Stomach smooth muscle (tissue), 2 donors: ENCODE results near the gene TBX21.
"Not testable (repeated sequence)": the region's sequence is repeated elsewhere in the genome, so short reads cannot be mapped to it uniquely, and the experiment has no call there.

Experiments used
- H3K27ac ChIP-seq: one replicate; pipeline ENCODE4 v1.7.0; 2013; ENCODE audit warnings: mild to moderate bottlenecking, low read length, inconsistent platforms
- H3K27me3 ChIP-seq, 2 donors: one replicate each; pipeline ENCODE4 v1.7.0; 2013; ENCODE audit warnings: low read length in 2 of 2; ENCODE audit not compliant: insufficient read depth in 2 of 2, control insufficient read depth in 1 of 2
- H3K36me3 ChIP-seq, 2 donors: one replicate each; pipeline ENCODE4 v1.7.0; 2013; ENCODE audit warnings: low read length in 2 of 2; ENCODE audit not compliant: control insufficient read depth in 2 of 2, insufficient read depth in 2 of 2
- H3K4me1 ChIP-seq: one replicate; pipeline ENCODE4 v1.7.0; 2013; ENCODE audit warnings: low read length; ENCODE audit not compliant: control insufficient read depth, insufficient read depth
- H3K4me3 ChIP-seq, 2 donors: one replicate each; pipeline ENCODE4 v1.7.0; 2013; ENCODE audit warnings: low read length in 2 of 2
- H3K9ac ChIP-seq, 2 donors: one replicate each; pipeline ENCODE4 v1.7.0; 2013; ENCODE audit warnings: low read length in 2 of 2, mild to moderate bottlenecking in 1 of 2
- H3K9me3 ChIP-seq, 2 donors: one replicate each; pipeline ENCODE4 v1.7.0; 2013; ENCODE audit warnings: low read length in 2 of 2; ENCODE audit not compliant: control insufficient read depth in 2 of 2
- donor health status: healthy.
- donor health status: Pancreatic carcinoma.

The TBX21 gene

DNA sequence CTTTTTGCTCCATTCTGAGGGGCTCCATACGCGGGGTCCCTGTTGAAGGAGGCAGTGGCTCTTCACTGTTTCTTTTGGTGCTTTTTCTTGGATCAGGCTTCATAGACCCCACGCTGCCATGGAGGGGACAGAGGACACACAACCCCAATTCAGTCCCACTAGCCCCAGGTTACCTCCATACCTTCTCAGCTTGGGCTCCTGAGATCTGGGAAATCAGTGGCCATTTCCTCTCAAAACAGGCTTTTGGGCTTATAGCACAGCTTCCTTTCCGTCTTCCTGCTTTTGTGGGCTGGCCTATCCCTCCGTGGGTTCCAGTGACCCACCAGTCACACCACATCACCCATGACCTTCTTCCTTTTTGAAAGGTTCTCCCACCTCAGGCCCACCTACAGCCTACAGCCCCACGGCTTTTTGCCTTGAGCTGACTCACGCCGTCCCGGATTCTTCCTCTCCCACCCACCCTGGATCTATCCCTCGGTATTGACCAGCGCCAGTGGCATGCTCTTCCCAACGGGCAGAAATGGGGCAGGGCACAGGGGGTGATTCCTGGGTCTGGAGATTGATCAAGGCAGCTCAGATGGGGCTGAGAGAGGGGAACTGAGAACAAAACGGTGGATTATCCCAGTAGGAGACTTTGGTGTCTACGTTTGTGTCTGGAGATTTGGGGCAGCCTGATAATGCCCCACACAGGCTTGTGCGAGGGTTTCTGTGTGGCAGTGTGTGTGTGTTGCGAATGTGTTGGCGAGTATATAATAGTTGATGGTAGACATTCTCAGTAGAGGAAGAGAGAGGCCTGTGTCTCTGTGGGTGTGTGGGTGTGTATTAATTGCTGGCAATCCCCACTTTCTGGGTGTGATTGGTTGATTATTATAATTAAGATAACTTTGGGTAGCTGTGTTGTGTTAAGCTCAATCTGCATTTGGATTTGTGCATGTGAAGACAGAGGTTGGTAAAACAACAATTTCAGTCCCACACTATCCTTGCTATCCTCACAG is 3.8 kb downstream of the TBX21 start:
- Histone ChIP-seq H3K27ac (no peak overlapping the region), H3K4me1 (peaks cover 7% of the 10 kb centered on the region), H3K9me3 (no peaks in the 10 kb centered on the region), H3K27me3 (peaks cover 31 to 44% of the 10 kb centered on the region in 2 donors), H3K9ac (no peak overlapping the region), H3K4me3 (no peak overlapping the region), H3K36me3 (no peaks in the 10 kb centered on the region)

DNA sequence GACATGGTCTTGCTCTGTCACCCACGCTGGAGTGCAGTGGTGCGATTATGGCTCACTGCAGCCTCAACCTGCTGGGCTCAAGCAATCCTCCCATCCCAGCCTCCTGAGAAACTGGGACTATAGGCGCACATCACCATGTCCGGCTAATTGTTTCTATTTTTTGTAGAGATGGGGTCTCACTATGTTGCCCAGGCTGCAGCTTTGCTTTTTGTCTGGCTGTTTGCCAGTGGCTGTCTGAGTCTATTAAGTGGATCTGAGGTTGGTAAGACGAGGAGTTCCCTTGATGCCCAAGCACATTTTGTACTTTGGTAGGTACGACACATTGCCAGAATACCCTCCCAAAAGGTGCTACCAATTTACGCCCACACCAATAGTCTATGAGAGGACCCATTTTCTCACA is 5.1 kb downstream of the TBX21 start:
- H3K27ac ChIP-seq = no peak overlapping the region
- no peaks in the 10 kb centered on the region for H3K36me3 ChIP-seq
- peaks cover 7% of the 10 kb centered on the region for H3K4me1 ChIP-seq
- H3K4me3 ChIP-seq = no peak overlapping the region
- peaks cover 29 to 35% of the 10 kb centered on the region in 2 donors for H3K27me3 ChIP-seq
- no peaks in the 10 kb centered on the region for H3K9me3 ChIP-seq
- no peak overlapping the region for H3K9ac ChIP-seq

DNA sequence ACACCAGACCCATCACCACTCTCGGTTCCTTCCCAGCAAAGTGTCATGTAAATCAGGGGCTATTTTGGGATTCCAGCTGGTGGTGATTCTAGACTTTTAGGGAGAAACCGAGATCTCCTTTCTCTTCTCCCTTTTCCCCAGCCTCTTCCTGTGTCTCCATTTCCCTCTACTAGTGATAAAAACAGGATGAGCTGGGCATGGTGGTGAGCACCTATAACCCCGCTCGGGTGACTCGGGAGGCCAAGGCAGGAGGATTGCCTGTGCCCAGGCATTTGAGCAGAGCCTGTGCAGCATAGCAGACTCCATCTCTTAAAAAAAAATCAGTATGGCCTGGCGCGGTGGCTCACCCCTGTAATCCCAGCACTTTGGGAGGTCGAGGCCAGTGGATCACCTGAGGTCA is 6.1 kb downstream of the TBX21 start:
- Histone ChIP-seq H3K9me3 (no peaks in the 10 kb centered on the region), H3K4me1 (no peaks in the 10 kb centered on the region), H3K9ac (no peak overlapping the region), H3K27ac (no peak overlapping the region), H3K36me3 (no peaks in the 10 kb centered on the region), H3K27me3 (peaks cover 30 to 31% of the 10 kb centered on the region in 2 donors), H3K4me3 (no peak overlapping the region)

DNA sequence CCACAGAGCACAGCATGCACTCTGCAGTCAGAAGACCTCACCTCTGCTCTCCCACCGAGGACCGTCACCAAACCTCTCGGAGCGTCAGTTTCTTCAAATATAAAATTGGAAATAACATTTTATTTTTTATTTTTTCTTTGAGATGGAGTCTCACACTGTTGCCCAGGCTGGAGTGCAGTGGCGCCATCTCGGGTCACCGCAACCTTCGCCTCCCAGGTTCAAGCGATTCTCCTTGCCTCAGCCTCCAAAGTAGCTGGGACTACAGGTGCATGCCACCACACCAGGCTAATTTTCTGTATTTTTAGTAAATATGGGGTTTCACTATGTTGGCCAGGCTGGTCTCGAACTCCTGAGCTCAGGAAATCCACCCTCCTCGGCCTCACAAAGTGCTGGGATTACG is 6.9 kb downstream of the TBX21 start:
- H3K27me3 ChIP-seq = peaks cover 29 to 33% of the 10 kb centered on the region in 2 donors

DNA sequence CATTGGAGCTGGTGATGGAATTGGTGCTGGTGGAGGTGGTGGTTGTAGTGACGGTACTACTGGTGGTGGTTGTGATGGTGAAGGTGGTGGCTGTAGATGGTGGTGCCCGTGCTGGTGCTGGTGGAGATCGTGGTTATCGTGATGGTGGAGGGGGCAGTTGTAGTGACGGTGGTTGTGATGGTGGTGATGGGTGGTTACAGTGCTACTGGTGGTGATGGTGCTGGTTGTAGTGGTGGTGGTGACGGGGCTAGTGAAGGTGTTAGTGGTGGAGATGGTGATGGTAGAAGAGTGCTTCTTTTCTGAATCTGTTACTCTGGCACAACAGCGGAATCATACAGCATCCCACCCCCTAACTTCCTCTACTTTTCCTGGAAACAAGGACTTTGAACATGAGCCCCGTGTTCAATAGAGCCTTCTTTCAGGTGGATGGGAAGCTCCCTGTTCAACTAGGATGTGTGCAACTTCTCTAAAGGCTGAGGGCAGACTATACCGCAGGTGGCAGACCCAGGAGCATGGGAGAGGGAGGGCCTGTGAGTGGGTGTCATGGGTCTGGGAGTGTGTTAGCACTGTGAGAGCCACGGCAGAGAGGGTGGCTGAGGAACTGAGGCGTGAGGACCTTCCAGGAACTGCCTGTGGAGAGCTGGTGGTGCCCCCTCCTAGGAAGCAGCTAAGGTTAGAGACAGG is 8.2 kb downstream of the TBX21 start:
- peaks cover 25 to 36% of the 10 kb centered on the region in 2 donors for H3K27me3 ChIP-seq
- no peak overlapping the region for H3K4me3 ChIP-seq
- H3K4me1 ChIP-seq = no peaks in the 10 kb centered on the region
- H3K36me3 ChIP-seq = no peaks in the 10 kb centered on the region
- no peak overlapping the region for H3K27ac ChIP-seq
- H3K9me3 ChIP-seq = no peaks in the 10 kb centered on the region
- no peak overlapping the region for H3K9ac ChIP-seq

More for the DNA sequence above, 6.9 kb downstream of the TBX21 start:
- H3K9me3 ChIP-seq, H3K27ac ChIP-seq, H3K4me3 ChIP-seq, H3K9ac ChIP-seq, H3K36me3 ChIP-seq, H3K4me1 ChIP-seq: not testable (repeated sequence)

DNA sequence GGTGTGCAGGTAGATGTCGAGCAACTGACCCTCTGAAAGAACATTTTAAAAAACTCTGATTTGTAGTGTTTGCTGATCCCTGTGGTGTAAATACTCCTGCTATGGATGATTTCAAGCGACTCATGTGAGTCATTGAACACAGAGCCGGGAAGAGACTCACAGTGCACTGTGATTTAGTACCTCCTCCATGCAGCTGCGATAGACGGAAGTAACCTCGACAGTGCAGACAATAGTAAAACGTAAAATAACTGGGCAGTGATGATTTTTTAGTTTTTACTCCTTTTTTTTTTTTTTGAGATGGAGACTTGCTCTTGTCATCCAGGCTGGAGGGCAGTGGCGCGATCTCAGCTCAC is 8.7 kb downstream of the TBX21 start:
- Histone ChIP-seq H3K27ac (no peak overlapping the region), H3K9ac (no peak overlapping the region), H3K36me3 (no peaks in the 10 kb centered on the region), H3K4me3 (no peak overlapping the region), H3K27me3 (peaks cover 25 to 34% of the 10 kb centered on the region in 2 donors), H3K9me3 (no peaks in the 10 kb centered on the region), H3K4me1 (no peaks in the 10 kb centered on the region)

DNA sequence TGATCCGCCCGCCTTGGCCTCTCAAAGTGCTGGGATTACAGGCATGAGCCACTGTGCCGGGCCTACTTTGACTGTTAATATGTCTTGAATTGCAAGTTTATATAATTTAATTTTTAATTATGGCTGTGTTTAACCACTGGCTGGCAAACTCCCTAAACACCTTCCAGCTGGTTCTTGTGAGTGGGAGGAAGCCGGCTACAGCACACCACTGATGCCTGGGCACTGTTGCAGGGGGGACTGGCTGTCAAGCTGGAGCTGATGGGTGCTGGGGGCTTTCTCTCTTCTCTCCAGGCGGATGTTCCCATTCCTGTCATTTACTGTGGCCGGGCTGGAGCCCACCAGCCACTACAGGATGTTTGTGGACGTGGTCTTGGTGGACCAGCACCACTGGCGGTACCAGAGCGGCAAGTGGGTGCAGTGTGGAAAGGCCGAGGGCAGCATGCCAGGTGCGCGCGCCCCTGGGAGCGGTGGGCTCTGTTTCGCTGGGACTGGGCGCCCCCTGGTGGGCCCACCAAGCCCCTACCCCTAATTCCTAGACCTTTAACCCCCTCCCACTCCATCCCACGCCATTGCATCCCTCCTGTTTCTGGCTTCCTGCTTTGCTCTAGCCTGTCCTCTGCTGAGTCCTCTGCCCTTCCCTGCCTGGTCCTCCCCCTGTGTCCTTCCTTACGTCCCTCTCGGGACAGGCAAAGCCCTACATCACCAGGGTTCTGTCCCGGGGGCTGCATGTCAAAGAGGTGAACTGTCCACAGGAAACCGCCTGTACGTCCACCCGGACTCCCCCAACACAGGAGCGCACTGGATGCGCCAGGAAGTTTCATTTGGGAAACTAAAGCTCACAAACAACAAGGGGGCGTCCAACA is 9.5 kb downstream of the TBX21 start:
- no peaks in the 10 kb centered on the region for H3K36me3 ChIP-seq
- no peaks in the 10 kb centered on the region for H3K9me3 ChIP-seq
- no peak overlapping the region for H3K9ac ChIP-seq
- peaks cover 22 to 34% of the 10 kb centered on the region in 2 donors for H3K27me3 ChIP-seq
- no peaks in the 10 kb centered on the region for H3K4me1 ChIP-seq
- no peak overlapping the region for H3K4me3 ChIP-seq
- H3K27ac ChIP-seq = no peak overlapping the region

DNA sequence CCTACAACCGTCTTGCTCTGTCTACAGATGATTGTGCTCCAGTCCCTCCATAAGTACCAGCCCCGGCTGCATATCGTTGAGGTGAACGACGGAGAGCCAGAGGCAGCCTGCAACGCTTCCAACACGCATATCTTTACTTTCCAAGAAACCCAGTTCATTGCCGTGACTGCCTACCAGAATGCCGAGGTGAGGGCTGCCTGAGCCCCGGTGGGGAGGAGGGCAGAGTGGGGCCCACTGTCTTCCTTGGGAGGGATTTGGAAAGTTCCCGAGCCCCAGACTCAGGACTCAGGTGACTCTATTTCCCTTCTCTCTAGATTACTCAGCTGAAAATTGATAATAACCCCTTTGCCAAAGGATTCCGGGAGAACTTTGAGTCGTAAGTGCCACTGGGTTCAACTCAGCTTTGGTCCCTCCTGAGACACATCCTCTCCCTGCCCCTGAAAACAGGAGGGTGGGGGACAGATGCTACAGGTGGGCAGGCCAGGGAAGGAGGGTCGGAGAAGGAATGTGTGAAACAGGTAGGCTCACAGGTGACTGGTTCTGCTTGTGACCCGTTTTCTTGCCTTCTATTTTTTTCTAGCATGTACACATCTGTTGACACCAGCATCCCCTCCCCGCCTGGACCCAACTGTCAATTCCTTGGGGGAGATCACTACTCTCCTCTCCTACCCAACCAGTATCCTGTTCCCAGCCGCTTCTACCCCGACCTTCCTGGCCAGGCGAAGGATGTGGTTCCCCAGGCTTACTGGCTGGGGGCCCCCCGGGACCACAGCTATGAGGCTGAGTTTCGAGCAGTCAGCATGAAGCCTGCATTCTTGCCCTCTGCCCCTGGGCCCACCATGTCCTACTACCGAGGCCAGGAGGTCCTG is 11.4 kb downstream of the TBX21 start:
- Histone ChIP-seq H3K4me1 (no peaks in the 10 kb centered on the region), H3K9me3 (no peaks in the 10 kb centered on the region), H3K4me3 (no peak overlapping the region), H3K9ac (no peak overlapping the region), H3K36me3 (no peaks in the 10 kb centered on the region), H3K27ac (no peak overlapping the region), H3K27me3 (peaks cover 22 to 32% of the 10 kb centered on the region in 2 donors)

DNA sequence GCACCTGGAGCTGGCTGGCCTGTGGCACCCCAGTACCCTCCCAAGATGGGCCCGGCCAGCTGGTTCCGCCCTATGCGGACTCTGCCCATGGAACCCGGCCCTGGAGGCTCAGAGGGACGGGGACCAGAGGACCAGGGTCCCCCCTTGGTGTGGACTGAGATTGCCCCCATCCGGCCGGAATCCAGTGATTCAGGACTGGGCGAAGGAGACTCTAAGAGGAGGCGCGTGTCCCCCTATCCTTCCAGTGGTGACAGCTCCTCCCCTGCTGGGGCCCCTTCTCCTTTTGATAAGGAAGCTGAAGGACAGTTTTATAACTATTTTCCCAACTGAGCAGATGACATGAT is 12.0 kb downstream of the TBX21 start:
- H3K9me3 ChIP-seq = no peaks in the 10 kb centered on the region
- no peaks in the 10 kb centered on the region for H3K4me1 ChIP-seq
- H3K27me3 ChIP-seq = peaks cover 22 to 32% of the 10 kb centered on the region in 2 donors
- H3K27ac ChIP-seq = no peak overlapping the region
- no peaks in the 10 kb centered on the region for H3K36me3 ChIP-seq
- no peak overlapping the region for H3K4me3 ChIP-seq
- H3K9ac ChIP-seq = no peak overlapping the region

DNA sequence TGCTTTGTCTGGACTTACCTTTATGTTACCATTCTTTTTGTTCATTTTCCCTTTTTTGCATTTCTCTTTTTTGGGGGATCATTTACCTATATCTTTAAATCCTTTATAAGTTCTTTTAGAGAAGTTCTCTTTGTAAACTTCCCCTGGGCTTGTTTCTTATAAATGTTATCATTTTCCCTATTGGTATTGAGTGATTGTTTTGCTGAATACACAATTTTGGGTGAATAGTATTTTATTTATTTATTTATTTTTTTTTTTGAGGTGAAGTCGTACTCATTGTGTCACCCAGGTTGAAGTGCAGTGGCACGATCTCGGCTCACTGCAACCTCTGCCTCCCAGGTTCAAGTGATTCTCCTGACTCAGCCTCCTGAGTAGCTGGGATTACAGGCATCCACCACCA is 18.4 kb downstream of the TBX21 start:
- Histone ChIP-seq H3K4me3 (no peak overlapping the region), H3K9ac (no peak overlapping the region), H3K4me1 (no peaks in the 10 kb centered on the region), H3K27me3 (peaks cover 2 to 3% of the 10 kb centered on the region in 2 donors), H3K27ac (no peak overlapping the region), H3K9me3 (no peaks in the 10 kb centered on the region), H3K36me3 (no peaks in the 10 kb centered on the region)
